Subcutaneous adipose tissue (tissue), 4 donors: ENCODE measurements around the gene PCNX1. TPM values are rescaled to one million over a fixed set of nuclear protein-coding genes. Genes with fewer than 3 reads are reported as not detected.

ENCODE experiments used
- CTCF ChIP-seq: fragments of 450-650 bp; IDR thresholded peaks from one replicate; pipeline ENCODE4 v1.5.1; 2016; ENCODE audit warnings: low read depth, mild to moderate bottlenecking, control low read depth, antibody characterized with exemption, moderate library complexity
- total RNA-seq, 4 donors: library from RNA; depleted of rRNA; stranded (reverse); fragments of >200 nt; gene quantifications; one replicate each; pipeline ENCODE4 v1.1.0, GENCODE V29; 2016

The PCNX1 gene
- total RNA-seq, 4 donors from 2014 or later: 72.2 to 109 (median 80.2) TPM

- no peak for TF ChIP-seq CTCF
These were observed 210.8 kb downstream of the PCNX1 start for GRCh38 chr14:71117839-71118743.

GRCh38 chr14:71119075-71119474 is 211.8 kb downstream of the PCNX1 start:
- no peak for TF ChIP-seq CTCF

GRCh38 chr14:71119832-71120231 is 212.6 kb downstream of the PCNX1 start:
- no peak for TF ChIP-seq CTCF

DNA sequence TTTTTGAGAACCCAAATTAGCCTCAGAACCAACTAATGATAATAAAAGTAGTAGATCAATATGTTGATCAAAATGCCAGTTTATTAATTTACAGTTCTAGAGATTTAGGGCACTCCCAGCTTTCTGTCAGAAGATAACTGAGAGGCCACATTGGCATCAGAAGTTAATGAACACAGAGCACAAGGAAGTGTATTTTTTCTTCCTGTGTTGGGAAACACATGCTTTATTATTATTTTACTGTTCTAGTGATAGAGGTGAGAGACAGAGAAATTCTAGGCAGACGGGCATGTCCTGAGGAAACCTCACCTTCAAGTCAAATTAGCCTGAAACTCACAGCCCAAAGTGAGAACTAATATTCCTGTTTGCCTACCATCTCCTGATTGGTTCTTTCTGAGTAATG is 213.7 kb downstream of the PCNX1 start:
- no peak for TF ChIP-seq CTCF

- no peak for TF ChIP-seq CTCF
These were observed 214.5 kb downstream of the PCNX1 start for GRCh38 chr14:71121711-71122110.

GRCh38 chr14:71122866-71123565 is 215.8 kb downstream of the PCNX1 start:
- TF ChIP-seq CTCF: no peak

GRCh38 chr14:71123579-71124135 is 216.4 kb downstream of the PCNX1 start:
- TF ChIP-seq CTCF: no peak
